HepG2 (cell line): ENCODE results near the gene CADM3. TPM values are rescaled to one million over a fixed set of nuclear protein-coding genes. Genes with fewer than 3 reads are reported as not detected.
A peak's percentile ranks its signal among the peaks of the same experiment; 100 is the strongest.

Source experiments
- ATAC-seq: fragments of 200-7000 bp; cut with Tn5 transposase; 3 replicates; pipeline ENCODE4 v1.9.1; 2020; ENCODE audit warnings: mild to moderate bottlenecking, moderate library complexity
- BruUV-seq: library from RNA; stranded (reverse); fragments of 400-500 nt; replicated peaks from 2 replicates; lab custom pipeline; 2021; lab: Mats Ljungman, UMichigan
- CTCF ChIA-PET: fragments of 300-600 bp; formaldehyde crosslinking; extraction: SDS; loops from one replicate; lab custom pipeline; 2021; ENCODE audit warnings: low total read pairs, inconsistent platforms, low intra/inter-chr PET ratio; lab: Yijun Ruan, JAX
- POLR2A ChIA-PET: fragments of 350-600 bp; sonication (Branson Sonifier 250); formaldehyde crosslinking; loops from one replicate; lab custom pipeline; 2020; ENCODE audit warnings: antibody characterized with exemption, inconsistent platforms; lab: Yijun Ruan, JAX
- DNase-seq: peaks from one replicate; pipeline ENCODE4 v3.0.0-alpha.2; 2015; ENCODE audit warnings: low spot score
- FAIRE-seq: peaks from 3 replicates; lab custom pipeline; 2011; peaks lifted over from hg19 to GRCh38; lab: Jason Lieb, UNC
- H2AFZ ChIP-seq: one replicate; pipeline ENCODE4 v1.6.1; 2011; ENCODE audit warnings: low read length, inconsistent platforms
- H3K27ac ChIP-seq: fragments of 300-600 bp; 3 replicates; pipeline ENCODE4 v1.8.0; 2011; ENCODE audit warnings: mixed run types, mild to moderate bottlenecking, mixed read lengths, low read length, inconsistent platforms; ENCODE audit not compliant: insufficient read depth; ENCODE audit errors: extremely low read length
- H3K27me3 ChIP-seq, 2 experiments: fragments of 200-600 bp in 1 of 2; 2 replicates in 1 of 2; 3 replicates in 1 of 2; pipeline versions ENCODE4 v1.6.0 to v1.8.0; 2011; ENCODE audit warnings: low read length in 2 of 2, mild to moderate bottlenecking in 2 of 2, moderate library complexity in 2 of 2, inconsistent platforms in 1 of 2; ENCODE audit not compliant: insufficient read depth in 2 of 2, control insufficient read depth in 1 of 2
- H3K36me3 ChIP-seq, 2 experiments: fragments of 200-600 bp in 1 of 2; replicated peaks in 1 of 2; 2 replicates in 1 of 2; 3 replicates in 1 of 2; pipeline versions ENCODE4 v1.5.1 to v1.8.0; 2011; ENCODE audit warnings: low read length in 2 of 2, inconsistent platforms in 1 of 2; ENCODE audit not compliant: insufficient read depth in 2 of 2, control insufficient read depth in 1 of 2
- H3K4me1 ChIP-seq: 2 replicates; pipeline ENCODE4 v1.5.1; 2012; ENCODE audit warnings: low read length, inconsistent platforms; ENCODE audit not compliant: insufficient read depth
- H3K4me2 ChIP-seq: 2 replicates; pipeline ENCODE4 v1.6.0; 2011; ENCODE audit warnings: low read depth, low read length, inconsistent platforms
- H3K4me3 ChIP-seq, 3 experiments: fragments of 200-600 bp in 1 of 3; sonication (generic), shearing (Covaris generic) in 1 of 3; replicated peaks in 1 of 3; 2 replicates each; pipeline ENCODE4 v1.5.1; 2011 to 2016; ENCODE audit warnings: low read length in 3 of 3, inconsistent platforms in 2 of 3, low read depth in 2 of 3, mild to moderate bottlenecking in 2 of 3, control low read depth in 1 of 3, mixed read lengths in 1 of 3; ENCODE audit not compliant: insufficient read depth in 1 of 3
- H3K79me2 ChIP-seq: one replicate; pipeline ENCODE4 v1.6.1; 2011; ENCODE audit warnings: low read length, inconsistent platforms; ENCODE audit not compliant: insufficient read depth
- H3K9ac ChIP-seq: 2 replicates; pipeline ENCODE4 v1.6.0; 2011; ENCODE audit warnings: mild to moderate bottlenecking, low read depth, low read length, inconsistent platforms; ENCODE audit not compliant: insufficient read depth
- H3K9me3 ChIP-seq: 2 replicates; pipeline ENCODE4 v1.5.1; 2012; ENCODE audit warnings: mild to moderate bottlenecking, low read length
- H4K20me1 ChIP-seq: 2 replicates; pipeline ENCODE4 v1.6.0; 2011; ENCODE audit warnings: inconsistent platforms, mild to moderate bottlenecking, low read length, moderate library complexity; ENCODE audit not compliant: insufficient read depth
- CBFB ChIP-seq: sonication (generic); formaldehyde crosslinking; IDR thresholded peaks from 2 replicates; pipeline ENCODE4 v1.4.0; 2020; ENCODE audit warnings: missing genetic modification reagents
- FIP1L1 ChIP-seq: fragments of 200-400 bp; formaldehyde crosslinking; IDR thresholded peaks from 2 replicates; pipeline ENCODE4 v1.6.1; 2018; ENCODE audit warnings: low read depth, mild to moderate bottlenecking, low read length, moderate library complexity, borderline replicate concordance; ENCODE audit not compliant: insufficient read depth
- SMC3 ChIP-seq: IDR thresholded peaks from 2 replicates; pipeline ENCODE4 v1.6.1; 2011; ENCODE audit warnings: low read length, improper control_type of control experiment
- TAF15 ChIP-seq: fragments of 200-400 bp; formaldehyde crosslinking; IDR thresholded peaks from one replicate; pipeline ENCODE4 v1.6.1; 2018; ENCODE audit warnings: mild to moderate bottlenecking, low read depth, low read length; ENCODE audit not compliant: poor library complexity, severe bottlenecking
- TBX3 ChIP-seq: fragments of 450-650 bp; IDR thresholded peaks from 2 replicates; pipeline ENCODE4 v1.6.1; 2017; ENCODE audit warnings: antibody characterized with exemption, mild to moderate bottlenecking, inconsistent platforms, borderline replicate concordance
- THAP11 ChIP-seq: IDR thresholded peaks from 2 replicates; pipeline ENCODE4 v1.6.1; 2016; ENCODE audit warnings: missing biosample characterization, missing genetic modification reagents
- XRCC5 ChIP-seq: fragments of 200-400 bp; formaldehyde crosslinking; optimal IDR thresholded peaks from 2 replicates; pipeline ENCODE3; 2017; ENCODE audit warnings: mild to moderate bottlenecking, low read length
- ZNF567 ChIP-seq: sonication (generic); formaldehyde crosslinking; IDR thresholded peaks from 2 replicates; pipeline ENCODE4 v1.8.1; 2023; ENCODE audit warnings: mild to moderate bottlenecking, missing genetic modification reagents, borderline replicate concordance
- ZSCAN25 ChIP-seq: sonication (generic); formaldehyde crosslinking; IDR thresholded peaks from 2 replicates; pipeline ENCODE4 v1.8.0; 2022; ENCODE audit warnings: mild to moderate bottlenecking, missing genetic modification reagents
- WGBS: methylation state at CpG from one replicate; pipeline ENCODE4 v1.1.6; 2017; ENCODE audit warnings: low lambda C conversion rate; 5-methylcytosine and 5-hydroxymethylcytosine counted together
- in situ Hi-C: cut with HindIII; loops from 2 replicates; pipeline ENCODE4 v1.10.0; 2017; ENCODE audit warnings: low pct_unique_long_range_greater_than_20kb; ENCODE audit not compliant: extremely low pct_ligation_motif_present
- intact Hi-C: fragments of 100-400 bp; cut with micrococcal nuclease; formaldehyde crosslinking; loops from one replicate; pipeline ENCODE4 v1.10.0; 2022; ENCODE audit not compliant: unreplicated experiment
- polyA plus RNA-seq, 8 experiments: library from polyadenylated mRNA; depleted of rRNA in 3 of 8; stranded (reverse) in 7 of 8; unstranded in 1 of 8; fragments of >200 nt; fragmentation: Illumina TruSeq in 4 of 8; extraction: Trizol in 4 of 8; gene quantifications; 2 replicates each; pipeline versions ENCODE4 v1.2.1 to v1.2.3, GENCODE V29; 2011 to 2016; ENCODE audit warnings: low read depth in 4 of 8, missing spikeins in 1 of 8, mixed read lengths in 1 of 8; ENCODE audit not compliant: insufficient read depth in 1 of 8
- total RNA-seq, 5 experiments: library from RNA; depleted of rRNA; stranded (reverse); fragments of >200 nt; fragmentation: Illumina TruSeq; extraction: Trizol; gene quantifications; 2 replicates each; pipeline ENCODE4 v1.2.3, GENCODE V29; 2016; ENCODE audit warnings: low read depth in 1 of 5
- TF ChIP-seq, protein P1 (sequence below): sonication (generic); formaldehyde crosslinking; IDR thresholded peaks from 2 replicates; pipeline ENCODE4 v1.4.0; 2020; ENCODE audit warnings: missing genetic modification reagents
- TF ChIP-seq, protein P2 (sequence below), 2 experiments: IDR thresholded peaks; 2 replicates each; pipeline ENCODE4 v1.6.1; 2011 to 2012; ENCODE audit warnings: low read length in 2 of 2, borderline replicate concordance in 1 of 2, low read depth in 1 of 2, mild to moderate bottlenecking in 1 of 2, moderate library complexity in 1 of 2
- TF ChIP-seq, protein P3 (sequence below): sonication (generic); formaldehyde crosslinking; IDR thresholded peaks from 2 replicates; pipeline ENCODE4 v1.4.0; 2020; ENCODE audit warnings: missing genetic modification reagents

CADM3 gene
- total and polyA plus RNA-seq, 2 of the 13 experiments (the other 11 are each of a cell fraction or from before 2014, with no cell fraction given), result not detected

DNA sequence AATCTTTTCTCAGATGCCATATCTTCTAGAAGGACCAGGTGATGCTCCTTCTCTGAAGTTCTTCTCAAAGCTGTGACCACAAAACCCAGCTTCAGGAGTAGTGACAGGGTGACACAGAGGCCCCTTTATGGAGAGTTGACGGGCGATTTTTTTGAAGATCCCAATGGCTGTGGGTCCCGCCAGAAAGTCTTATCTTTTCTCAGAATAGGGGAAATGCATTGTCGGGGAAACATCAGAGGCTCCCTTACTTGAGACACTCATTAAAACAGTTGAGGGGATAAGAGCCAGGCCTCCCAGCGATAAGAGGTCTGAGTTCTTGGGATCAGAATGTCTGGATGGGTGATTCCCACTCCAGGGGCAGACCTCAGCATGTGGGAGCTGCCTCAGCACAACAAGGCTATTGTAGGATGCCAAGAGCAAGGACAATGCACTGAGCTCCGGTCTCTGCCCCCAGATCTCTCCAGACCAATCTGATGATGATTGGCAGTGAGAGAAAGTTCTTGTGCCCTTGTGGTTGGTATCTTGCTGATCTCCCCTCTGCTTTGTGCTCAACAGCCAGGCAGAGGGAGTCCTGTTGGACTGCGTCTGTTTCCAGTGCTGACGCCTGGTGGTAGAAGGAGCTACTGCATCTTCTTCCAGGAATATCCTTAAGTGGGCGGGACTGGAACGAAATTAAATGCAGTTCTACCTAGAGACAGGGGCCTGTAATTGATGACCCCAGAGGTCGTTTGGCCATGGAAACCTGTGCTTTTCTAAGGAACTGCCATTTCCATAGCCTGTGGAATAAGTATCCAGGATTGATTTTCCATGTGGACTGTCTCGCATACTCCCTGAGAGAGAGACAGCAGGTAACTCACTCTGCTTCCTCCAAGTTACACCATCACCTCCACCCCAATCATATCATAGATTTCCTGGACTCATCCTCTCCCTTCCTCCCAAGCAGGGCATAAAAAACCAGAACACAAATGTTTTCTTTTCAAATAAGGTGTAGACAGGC lies 26.4 kb downstream of the CADM3 start (continued):
- peak; percentile 31 for TF ChIP-seq XRCC5
- TF ChIP-seq TAF15, result no peak
- TF ChIP-seq ZSCAN25 (CRISPR knock-in tag), result no peak
- TF ChIP-seq SMC3, result peak; percentile 68
- TF ChIP-seq, all 625 proteins: peak for 6

DNA sequence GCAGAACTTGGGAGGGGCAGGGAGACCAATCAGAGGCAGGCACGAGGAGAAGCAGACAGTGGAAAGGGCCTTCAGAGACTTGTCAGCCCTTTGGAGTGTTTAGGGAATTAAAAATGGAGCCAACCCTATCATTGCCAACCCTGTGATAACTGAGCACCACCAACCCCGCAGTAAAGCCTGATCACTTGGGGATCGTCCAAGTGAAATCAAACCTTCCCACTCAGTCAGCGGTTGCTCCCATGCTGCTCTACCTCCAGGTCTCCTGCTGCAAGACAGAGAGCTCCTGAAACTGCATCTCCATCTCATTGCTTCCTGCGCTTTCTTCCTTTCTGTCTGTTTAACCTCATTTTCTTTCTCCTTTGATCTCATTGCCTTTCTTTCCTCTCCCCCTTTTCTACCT lies 28.5 kb downstream of the CADM3 start:
- Histone ChIP-seq H3K36me3 (no peaks in the 10 kb centered on the region), H3K27ac (no peak overlapping the region), H4K20me1 (no peaks in the 10 kb centered on the region), H3K4me1 (no peaks in the 10 kb centered on the region), H3K4me3 (no peak overlapping the region), H2AFZ (no peak overlapping the region), H3K79me2 (no peaks in the 10 kb centered on the region), H3K4me2 (no peak overlapping the region), H3K9ac (no peak overlapping the region), H3K27me3 (no peaks in the 10 kb centered on the region; a peak in 1 of 5 replicates), H3K9me3 (no peaks in the 10 kb centered on the region)
- ChIA-PET CTCF (no interaction called here), POLR2A (no interaction called here)
- in situ Hi-C loops (loop anchor here (5.0 kb wide), 1 partner anchor 38 kb away; no protein-coding TSS in a partner anchor), intact Hi-C loops (no loop called here)
- no peak for ATAC-seq
- 11% methylated on average over 5 of the region's 5 CpGs for WGBS
- DNase-seq, result no peak
- no TSS peak for BruUV-seq
- no peak for FAIRE-seq
- TF ChIP-seq TBX3 (no peak), FIP1L1 (no peak), ZNF567 (CRISPR knock-in tag) (no peak), CBFB (CRISPR knock-in tag) (no peak), THAP11 (CRISPR knock-in tag) (no peak)
- TF ChIP-seq, protein P1, sequence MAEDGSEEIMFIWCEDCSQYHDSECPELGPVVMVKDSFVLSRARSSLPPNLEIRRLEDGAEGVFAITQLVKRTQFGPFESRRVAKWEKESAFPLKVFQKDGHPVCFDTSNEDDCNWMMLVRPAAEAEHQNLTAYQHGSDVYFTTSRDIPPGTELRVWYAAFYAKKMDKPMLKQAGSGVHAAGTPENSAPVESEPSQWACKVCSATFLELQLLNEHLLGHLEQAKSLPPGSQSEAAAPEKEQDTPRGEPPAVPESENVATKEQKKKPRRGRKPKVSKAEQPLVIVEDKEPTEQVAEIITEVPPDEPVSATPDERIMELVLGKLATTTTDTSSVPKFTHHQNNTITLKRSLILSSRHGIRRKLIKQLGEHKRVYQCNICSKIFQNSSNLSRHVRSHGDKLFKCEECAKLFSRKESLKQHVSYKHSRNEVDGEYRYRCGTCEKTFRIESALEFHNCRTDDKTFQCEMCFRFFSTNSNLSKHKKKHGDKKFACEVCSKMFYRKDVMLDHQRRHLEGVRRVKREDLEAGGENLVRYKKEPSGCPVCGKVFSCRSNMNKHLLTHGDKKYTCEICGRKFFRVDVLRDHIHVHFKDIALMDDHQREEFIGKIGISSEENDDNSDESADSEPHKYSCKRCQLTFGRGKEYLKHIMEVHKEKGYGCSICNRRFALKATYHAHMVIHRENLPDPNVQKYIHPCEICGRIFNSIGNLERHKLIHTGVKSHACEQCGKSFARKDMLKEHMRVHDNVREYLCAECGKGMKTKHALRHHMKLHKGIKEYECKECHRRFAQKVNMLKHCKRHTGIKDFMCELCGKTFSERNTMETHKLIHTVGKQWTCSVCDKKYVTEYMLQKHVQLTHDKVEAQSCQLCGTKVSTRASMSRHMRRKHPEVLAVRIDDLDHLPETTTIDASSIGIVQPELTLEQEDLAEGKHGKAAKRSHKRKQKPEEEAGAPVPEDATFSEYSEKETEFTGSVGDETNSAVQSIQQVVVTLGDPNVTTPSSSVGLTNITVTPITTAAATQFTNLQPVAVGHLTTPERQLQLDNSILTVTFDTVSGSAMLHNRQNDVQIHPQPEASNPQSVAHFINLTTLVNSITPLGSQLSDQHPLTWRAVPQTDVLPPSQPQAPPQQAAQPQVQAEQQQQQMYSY (CRISPR knock-in tag), result no peak
- TF ChIP-seq, protein P2, sequence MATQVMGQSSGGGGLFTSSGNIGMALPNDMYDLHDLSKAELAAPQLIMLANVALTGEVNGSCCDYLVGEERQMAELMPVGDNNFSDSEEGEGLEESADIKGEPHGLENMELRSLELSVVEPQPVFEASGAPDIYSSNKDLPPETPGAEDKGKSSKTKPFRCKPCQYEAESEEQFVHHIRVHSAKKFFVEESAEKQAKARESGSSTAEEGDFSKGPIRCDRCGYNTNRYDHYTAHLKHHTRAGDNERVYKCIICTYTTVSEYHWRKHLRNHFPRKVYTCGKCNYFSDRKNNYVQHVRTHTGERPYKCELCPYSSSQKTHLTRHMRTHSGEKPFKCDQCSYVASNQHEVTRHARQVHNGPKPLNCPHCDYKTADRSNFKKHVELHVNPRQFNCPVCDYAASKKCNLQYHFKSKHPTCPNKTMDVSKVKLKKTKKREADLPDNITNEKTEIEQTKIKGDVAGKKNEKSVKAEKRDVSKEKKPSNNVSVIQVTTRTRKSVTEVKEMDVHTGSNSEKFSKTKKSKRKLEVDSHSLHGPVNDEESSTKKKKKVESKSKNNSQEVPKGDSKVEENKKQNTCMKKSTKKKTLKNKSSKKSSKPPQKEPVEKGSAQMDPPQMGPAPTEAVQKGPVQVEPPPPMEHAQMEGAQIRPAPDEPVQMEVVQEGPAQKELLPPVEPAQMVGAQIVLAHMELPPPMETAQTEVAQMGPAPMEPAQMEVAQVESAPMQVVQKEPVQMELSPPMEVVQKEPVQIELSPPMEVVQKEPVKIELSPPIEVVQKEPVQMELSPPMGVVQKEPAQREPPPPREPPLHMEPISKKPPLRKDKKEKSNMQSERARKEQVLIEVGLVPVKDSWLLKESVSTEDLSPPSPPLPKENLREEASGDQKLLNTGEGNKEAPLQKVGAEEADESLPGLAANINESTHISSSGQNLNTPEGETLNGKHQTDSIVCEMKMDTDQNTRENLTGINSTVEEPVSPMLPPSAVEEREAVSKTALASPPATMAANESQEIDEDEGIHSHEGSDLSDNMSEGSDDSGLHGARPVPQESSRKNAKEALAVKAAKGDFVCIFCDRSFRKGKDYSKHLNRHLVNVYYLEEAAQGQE (IDR thresholded peaks at IDR 0.05; ENCODE audit: borderline replicate concordance in 1 of 2, low read depth in 1 of 2, low read length in 2 of 2), result no peak
- TF ChIP-seq, protein P3, sequence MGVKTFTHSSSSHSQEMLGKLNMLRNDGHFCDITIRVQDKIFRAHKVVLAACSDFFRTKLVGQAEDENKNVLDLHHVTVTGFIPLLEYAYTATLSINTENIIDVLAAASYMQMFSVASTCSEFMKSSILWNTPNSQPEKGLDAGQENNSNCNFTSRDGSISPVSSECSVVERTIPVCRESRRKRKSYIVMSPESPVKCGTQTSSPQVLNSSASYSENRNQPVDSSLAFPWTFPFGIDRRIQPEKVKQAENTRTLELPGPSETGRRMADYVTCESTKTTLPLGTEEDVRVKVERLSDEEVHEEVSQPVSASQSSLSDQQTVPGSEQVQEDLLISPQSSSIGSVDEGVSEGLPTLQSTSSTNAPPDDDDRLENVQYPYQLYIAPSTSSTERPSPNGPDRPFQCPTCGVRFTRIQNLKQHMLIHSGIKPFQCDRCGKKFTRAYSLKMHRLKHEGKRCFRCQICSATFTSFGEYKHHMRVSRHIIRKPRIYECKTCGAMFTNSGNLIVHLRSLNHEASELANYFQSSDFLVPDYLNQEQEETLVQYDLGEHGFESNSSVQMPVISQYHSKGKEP, result no peak
